ENCODE data around the gene SIN3A. TPM values are rescaled to one million over a fixed set of nuclear protein-coding genes. Genes with fewer than 3 reads are reported as not detected.
"Not testable (repeated sequence)": the region's sequence is repeated elsewhere in the genome, so short reads cannot be mapped to it uniquely, and the experiment has no call there.

Gene SIN3A
- polyA plus RNA-seq (2012; ENCODE audit: missing spikeins) = 21.7 TPM

GRCh38 chr15:75451674-75452363, at the start of gene SIN3A:
Gene SIN3A, minus strand, starts transcription at chr15:75451690. Its CDS starts 21,315 bp downstream, at chr15:75430375.
- peak; percentile 26 for TF ChIP-seq POLR2A (IDR thresholded peaks at IDR 0.05; ENCODE audit: low read depth, low read length)
- TF ChIP-seq TAF1 (IDR thresholded peaks at IDR 0.05; ENCODE audit: borderline replicate concordance, low read depth, low read length) = no peak
- peak; percentile 99 for FAIRE-seq
- DNase-seq (ENCODE audit: insufficient read length) = peak; percentile 65

DNA sequence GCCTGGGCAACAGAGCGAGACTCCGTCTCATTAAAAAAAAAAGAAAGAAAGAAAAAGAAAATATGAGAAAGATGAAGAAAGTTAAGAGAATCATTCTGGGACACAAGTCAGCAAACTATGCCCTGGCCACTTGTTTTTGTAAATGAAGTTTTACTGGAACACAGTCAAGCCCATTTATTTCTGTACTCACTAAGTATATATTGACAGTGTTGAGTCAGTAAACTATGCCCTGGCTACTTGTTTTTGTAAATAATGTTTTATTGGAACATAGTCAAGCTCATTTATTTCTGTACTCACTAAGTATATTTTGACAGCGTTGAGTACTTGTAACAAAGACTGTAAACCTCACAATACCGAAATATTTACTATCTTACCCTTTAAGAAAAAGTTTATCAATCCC, 42.2 kb upstream of the SIN3A start:
- DNase-seq (ENCODE audit: insufficient read length) (no peak), FAIRE-seq (no peak)
- TF ChIP-seq POLR2AphosphoS5 (IDR thresholded peaks at IDR 0.05; ENCODE audit: low read depth, low read length) = no peak
- TF ChIP-seq POLR2A (IDR thresholded peaks at IDR 0.05; ENCODE audit: low read depth, low read length) = no peak
- TF ChIP-seq TAF1 (IDR thresholded peaks at IDR 0.05; ENCODE audit: borderline replicate concordance, low read depth, low read length) = no peak

DNA sequence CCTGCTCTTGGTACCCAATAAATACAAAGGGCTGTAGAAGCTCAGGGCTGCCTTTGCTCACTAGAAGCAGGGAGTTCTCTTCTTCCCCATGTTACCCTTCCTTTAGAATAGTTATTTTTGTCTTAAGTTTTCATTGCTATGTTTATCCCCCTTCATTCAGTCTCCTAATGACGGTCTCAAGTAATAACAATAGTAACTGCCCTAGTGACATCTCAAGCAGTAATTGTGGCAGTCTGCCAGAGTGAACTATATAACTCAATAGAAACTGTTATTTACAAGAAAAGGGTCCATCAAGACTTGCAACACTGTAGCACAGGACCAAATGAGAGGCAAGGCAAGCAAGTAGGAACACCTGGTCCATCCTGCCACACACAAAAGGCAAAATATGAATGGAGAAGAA, 32.5 kb upstream of the SIN3A start:
- FAIRE-seq (no peak), DNase-seq (ENCODE audit: insufficient read length) (no peak)
- TF ChIP-seq POLR2AphosphoS5 (IDR thresholded peaks at IDR 0.05; ENCODE audit: low read depth, low read length) = no peak
- no peak for TF ChIP-seq TAF1 (IDR thresholded peaks at IDR 0.05; ENCODE audit: borderline replicate concordance, low read depth, low read length)
- TF ChIP-seq POLR2A (IDR thresholded peaks at IDR 0.05; ENCODE audit: low read depth, low read length) = no peak

GRCh38 chr15:75483556-75483955, 32.1 kb upstream of the SIN3A start:
- not testable (repeated sequence) for FAIRE-seq; DNase-seq (ENCODE audit: insufficient read length)

GRCh38 chr15:75483106-75483505, 31.6 kb upstream of the SIN3A start:
- DNase-seq (ENCODE audit: insufficient read length) (no peak), FAIRE-seq (no peak)
- TF ChIP-seq POLR2AphosphoS5 (IDR thresholded peaks at IDR 0.05; ENCODE audit: low read depth, low read length) (no peak), TAF1 (IDR thresholded peaks at IDR 0.05; ENCODE audit: borderline replicate concordance, low read depth, low read length) (no peak), POLR2A (IDR thresholded peaks at IDR 0.05; ENCODE audit: low read depth, low read length) (no peak)

DNA sequence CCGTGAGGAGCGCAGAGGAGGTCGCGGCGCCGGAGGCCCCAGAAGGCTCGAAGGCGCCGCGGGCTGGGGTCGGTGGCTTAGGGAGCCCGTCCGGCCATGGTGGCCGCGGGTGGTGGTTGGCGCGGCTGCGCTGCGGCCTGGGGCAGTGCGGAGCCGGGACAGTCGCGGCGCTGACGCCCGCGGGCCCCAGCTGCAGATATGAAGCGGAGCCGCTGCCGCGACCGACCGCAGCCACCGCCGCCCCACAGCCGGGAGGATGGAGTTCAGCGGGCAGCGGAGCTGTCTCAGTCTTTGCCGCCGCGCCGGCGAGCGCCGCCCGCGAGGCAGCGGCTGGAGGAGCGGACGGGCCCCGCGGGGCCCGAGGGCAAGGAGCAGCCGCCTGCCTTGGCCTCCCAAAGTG, 29.0 kb upstream of the SIN3A start:
- FAIRE-seq; DNase-seq (ENCODE audit: insufficient read length): not testable (repeated sequence)

DNA sequence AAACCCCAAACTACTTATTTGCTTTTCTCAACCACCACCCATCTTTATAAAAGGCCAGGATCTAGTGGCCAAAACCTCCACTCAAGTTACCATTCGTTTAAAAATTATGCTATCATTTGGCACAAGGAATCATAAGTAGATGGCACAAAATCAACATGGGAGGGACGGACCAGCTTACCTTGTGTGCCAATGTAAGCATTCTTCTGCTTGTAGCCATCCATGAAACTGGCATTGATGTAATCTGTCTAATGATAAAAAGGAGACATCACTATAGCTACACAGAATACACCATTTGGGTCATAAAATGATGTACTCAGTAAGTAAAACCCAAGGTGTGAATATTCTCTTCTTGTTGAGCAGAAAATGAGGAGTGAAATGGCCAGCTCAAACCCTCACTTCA, 28.2 kb upstream of the SIN3A start:
- TF ChIP-seq TAF1 (IDR thresholded peaks at IDR 0.05; ENCODE audit: borderline replicate concordance, low read depth, low read length) = no peak
- TF ChIP-seq POLR2AphosphoS5 (IDR thresholded peaks at IDR 0.05; ENCODE audit: low read depth, low read length) = no peak
- no peak for TF ChIP-seq POLR2A (IDR thresholded peaks at IDR 0.05; ENCODE audit: low read depth, low read length)
- DNase-seq (ENCODE audit: insufficient read length) = no peak
- no peak for FAIRE-seq

GRCh38 chr15:75477094-75477493, 25.6 kb upstream of the SIN3A start:
- FAIRE-seq; DNase-seq (ENCODE audit: insufficient read length): not testable (repeated sequence)

DNA sequence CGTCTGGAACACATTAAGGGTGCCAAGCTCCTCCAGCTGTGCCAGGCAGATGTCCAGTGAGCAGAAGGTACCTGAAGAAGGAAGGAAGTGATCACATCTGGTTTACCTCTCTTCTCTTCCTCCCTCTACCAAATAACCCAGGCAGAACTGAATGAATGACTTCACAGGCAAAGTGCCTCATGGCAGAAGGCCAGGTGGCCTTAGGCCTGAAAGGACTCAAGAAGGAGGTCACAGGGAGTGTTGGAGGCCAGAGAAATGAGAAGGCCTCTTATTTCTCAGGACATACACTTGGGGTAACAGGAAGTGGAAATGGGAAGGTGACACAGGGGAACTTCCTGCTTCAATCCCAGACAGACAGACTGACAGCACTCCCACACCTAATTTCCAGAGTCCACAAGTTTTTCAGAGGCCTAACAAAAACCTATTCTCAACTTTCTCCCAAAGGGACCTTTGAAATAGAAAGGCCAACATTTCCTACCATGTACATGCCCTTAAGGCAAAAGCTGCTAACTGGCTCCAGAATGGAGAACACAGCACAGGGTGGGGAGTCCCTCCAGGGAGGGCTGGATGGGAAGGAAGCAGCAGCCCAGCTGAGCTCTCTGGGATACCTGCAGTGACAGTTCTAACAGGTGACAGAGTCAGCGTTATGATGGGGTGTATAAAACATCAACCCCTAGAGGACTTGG, 17.6 kb upstream of the SIN3A start:
- no peak for FAIRE-seq
- TF ChIP-seq POLR2A (IDR thresholded peaks at IDR 0.05; ENCODE audit: low read depth, low read length) (no peak), TAF1 (IDR thresholded peaks at IDR 0.05; ENCODE audit: borderline replicate concordance, low read depth, low read length) (no peak), POLR2AphosphoS5 (IDR thresholded peaks at IDR 0.05; ENCODE audit: low read depth, low read length) (no peak)
- no peak for DNase-seq (ENCODE audit: insufficient read length)

- no peak for FAIRE-seq
- DNase-seq (ENCODE audit: insufficient read length) = no peak
- TF ChIP-seq POLR2A (IDR thresholded peaks at IDR 0.05; ENCODE audit: low read depth, low read length) = no peak
- no peak for TF ChIP-seq POLR2AphosphoS5 (IDR thresholded peaks at IDR 0.05; ENCODE audit: low read depth, low read length)
- no peak for TF ChIP-seq TAF1 (IDR thresholded peaks at IDR 0.05; ENCODE audit: borderline replicate concordance, low read depth, low read length)
Observed at GRCh38 chr15:75460646-75461045, 9.2 kb upstream of the SIN3A start.

GRCh38 chr15:75459581-75459980, 8.1 kb upstream of the SIN3A start:
- TF ChIP-seq POLR2A (IDR thresholded peaks at IDR 0.05; ENCODE audit: low read depth, low read length) (no peak), TAF1 (IDR thresholded peaks at IDR 0.05; ENCODE audit: borderline replicate concordance, low read depth, low read length) (no peak), POLR2AphosphoS5 (IDR thresholded peaks at IDR 0.05; ENCODE audit: low read depth, low read length) (no peak)
- no peak for FAIRE-seq
- DNase-seq (ENCODE audit: insufficient read length) = no peak

GRCh38 chr15:75456710-75457109, 5.2 kb upstream of the SIN3A start:
- FAIRE-seq = no peak
- no peak for DNase-seq (ENCODE audit: insufficient read length)
- TF ChIP-seq POLR2A (IDR thresholded peaks at IDR 0.05; ENCODE audit: low read depth, low read length) = no peak
- no peak for TF ChIP-seq TAF1 (IDR thresholded peaks at IDR 0.05; ENCODE audit: borderline replicate concordance, low read depth, low read length)
- no peak for TF ChIP-seq POLR2AphosphoS5 (IDR thresholded peaks at IDR 0.05; ENCODE audit: low read depth, low read length)
